WTC11 (cell line): ENCODE data around the gene PRKCE. TPM values are rescaled to one million over a fixed set of nuclear protein-coding genes. Genes with fewer than 3 reads are reported as not detected.

Experiments used
- ATAC-seq: fragments of 200-7000 bp; cut with Tn5 transposase; 2 replicates; pipeline ENCODE4 v1.10.0; 2021; ENCODE audit warnings: mild to moderate bottlenecking, moderate library complexity
- CTCF ChIA-PET: fragments of 300-600 bp; sonication (Branson Sonifier 250); formaldehyde crosslinking; loops from one replicate; lab custom pipeline; 2021; ENCODE audit warnings: antibody characterized with exemption; lab: Charles Lee
- POLR2A ChIA-PET: fragments of 350-600 bp; sonication (Branson Sonifier 250); formaldehyde crosslinking; loops from one replicate; lab custom pipeline; 2021; ENCODE audit warnings: antibody characterized with exemption; lab: Charles Lee
- DNase-seq: peaks from one replicate; pipeline ENCODE4 v3.0.0; 2021; ENCODE audit warnings: low spot score
- H3K27ac Mint-ChIP-seq: 2 replicates; pipeline ENCODE4 v1.8.0; 2021; ENCODE audit warnings: mixed read lengths
- H3K27me3 Mint-ChIP-seq: 2 replicates; pipeline ENCODE4 v1.8.0; 2021; ENCODE audit warnings: low read depth, mild to moderate bottlenecking, moderate library complexity, mixed read lengths
- H3K36me3 Mint-ChIP-seq: 2 replicates; pipeline ENCODE4 v1.8.0; 2021; ENCODE audit warnings: mixed read lengths
- H3K4me1 Mint-ChIP-seq: 2 replicates; pipeline ENCODE4 v1.8.0; 2022; ENCODE audit warnings: mixed read lengths
- H3K4me3 Mint-ChIP-seq: 2 replicates; pipeline ENCODE4 v1.8.0; 2021; ENCODE audit warnings: mild to moderate bottlenecking, moderate library complexity, mixed read lengths
- H3K9me3 Mint-ChIP-seq: 2 replicates; pipeline ENCODE4 v1.8.0; 2021; ENCODE audit warnings: mixed read lengths
- AR ChIP-seq: fragments of 250-450 bp; sonication (Bioruptor Pico); IDR thresholded peaks from 2 replicates; pipeline ENCODE4 v1.9.0; 2021; ENCODE audit warnings: mild to moderate bottlenecking
- CBFB ChIP-seq: sonication (generic); formaldehyde crosslinking; IDR thresholded peaks from 2 replicates; pipeline ENCODE4 v1.8.1; 2022; ENCODE audit warnings: mild to moderate bottlenecking, low read depth, missing genetic modification reagents
- CREM ChIP-seq: sonication (generic); formaldehyde crosslinking; IDR thresholded peaks from 2 replicates; pipeline ENCODE4 v1.8.1; 2022; ENCODE audit warnings: mild to moderate bottlenecking, missing genetic modification reagents, moderate library complexity
- CTCF ChIP-seq: fragments of 200-600 bp; IDR thresholded peaks from 2 replicates; pipeline ENCODE4 v1.8.0; 2022; ENCODE audit warnings: antibody characterized with exemption
- E2F5 ChIP-seq: sonication (generic); formaldehyde crosslinking; IDR thresholded peaks from 2 replicates; pipeline ENCODE4 v1.8.1; 2022; ENCODE audit warnings: mild to moderate bottlenecking, moderate library complexity, missing genetic modification reagents
- EMX1 ChIP-seq: fragments of 250-450 bp; sonication (Bioruptor Pico); IDR thresholded peaks from 2 replicates; pipeline ENCODE4 v1.8.0; 2021; ENCODE audit warnings: mild to moderate bottlenecking
- ETV6 ChIP-seq: sonication (generic); formaldehyde crosslinking; IDR thresholded peaks from 2 replicates; pipeline ENCODE4 v1.8.1; 2022; ENCODE audit warnings: mild to moderate bottlenecking, missing genetic modification reagents
- FOXJ3 ChIP-seq: sonication (generic); formaldehyde crosslinking; IDR thresholded peaks from 2 replicates; pipeline ENCODE4 v1.9.0; 2021; ENCODE audit warnings: missing genetic modification reagents, mild to moderate bottlenecking, borderline replicate concordance
- FOXK1 ChIP-seq: sonication (generic); formaldehyde crosslinking; IDR thresholded peaks from 2 replicates; pipeline ENCODE4 v1.8.0; 2022; ENCODE audit warnings: mild to moderate bottlenecking, moderate library complexity, missing genetic modification reagents
- FOXP1 ChIP-seq: sonication (generic); formaldehyde crosslinking; IDR thresholded peaks from 2 replicates; pipeline ENCODE4 v1.8.0; 2022; ENCODE audit warnings: missing genetic modification reagents, mild to moderate bottlenecking, moderate library complexity, borderline replicate concordance
- HMGA2 ChIP-seq: fragments of 250-450 bp; sonication (Bioruptor Pico); IDR thresholded peaks from 2 replicates; pipeline ENCODE4 v1.4.0; 2021; ENCODE audit warnings: mild to moderate bottlenecking, moderate library complexity
- HMGXB4 ChIP-seq: sonication (generic); formaldehyde crosslinking; IDR thresholded peaks from 2 replicates; pipeline ENCODE4 v1.8.1; 2023; ENCODE audit warnings: mild to moderate bottlenecking, moderate library complexity, missing genetic modification reagents
- MLX ChIP-seq: sonication (generic); formaldehyde crosslinking; IDR thresholded peaks from 2 replicates; pipeline ENCODE4 v1.8.1; 2023; ENCODE audit warnings: mild to moderate bottlenecking, missing genetic modification reagents, moderate library complexity
- NFATC4 ChIP-seq: fragments of 250-450 bp; sonication (Bioruptor Pico); IDR thresholded peaks from 2 replicates; pipeline ENCODE4 v1.9.0; 2021; ENCODE audit warnings: mild to moderate bottlenecking
- NR3C1 ChIP-seq: sonication (generic); formaldehyde crosslinking; conservative IDR thresholded peaks from 2 replicates; pipeline ENCODE4 v1.8.1; 2023; ENCODE audit warnings: low read depth, mild to moderate bottlenecking, missing genetic modification reagents
- PRDM15 ChIP-seq: sonication (generic); formaldehyde crosslinking; IDR thresholded peaks from 2 replicates; pipeline ENCODE4 v1.8.0; 2022; ENCODE audit warnings: missing genetic modification reagents
- RORB ChIP-seq: fragments of 250-450 bp; sonication (Bioruptor Pico); IDR thresholded peaks from 2 replicates; pipeline ENCODE4 v1.9.0; 2021; ENCODE audit warnings: mild to moderate bottlenecking
- TEAD4 ChIP-seq: sonication (generic); formaldehyde crosslinking; IDR thresholded peaks from 2 replicates; pipeline ENCODE4 v1.8.0; 2022; ENCODE audit warnings: mild to moderate bottlenecking, missing genetic modification reagents
- ZNF232 ChIP-seq: sonication (generic); formaldehyde crosslinking; IDR thresholded peaks from 2 replicates; pipeline ENCODE4 v1.8.0; 2022; ENCODE audit warnings: mild to moderate bottlenecking, missing genetic modification reagents
- ZNF423 ChIP-seq: fragments of 250-450 bp; sonication (Bioruptor Pico); IDR thresholded peaks from 2 replicates; pipeline ENCODE4 v2.1.2; 2022; ENCODE audit warnings: mild to moderate bottlenecking, moderate library complexity
- ZNF425 ChIP-seq: fragments of 250-450 bp; sonication (Bioruptor Pico); conservative IDR thresholded peaks from 2 replicates; pipeline ENCODE4 v1.9.0; 2021; ENCODE audit warnings: mild to moderate bottlenecking
- ZNF671 ChIP-seq: fragments of 250-450 bp; sonication (Bioruptor Pico); IDR thresholded peaks from 2 replicates; pipeline ENCODE4 v1.8.0; 2021; ENCODE audit warnings: mild to moderate bottlenecking
- total RNA-seq: library from RNA; stranded (reverse); gene quantifications from 3 replicates; pipeline ENCODE4 v1.2.3, GENCODE V29; 2021

Gene PRKCE
- total RNA-seq, 1 experiment from 2014 or later, result 5.8 TPM

- TF ChIP-seq EMX1 (CRISPR knock-in tag) (no peak), FOXK1 (CRISPR knock-in tag) (no peak), ZNF425 (CRISPR knock-in tag) (no peak), RORB (no peak), CBFB (CRISPR knock-in tag) (no peak), ZNF671 (CRISPR knock-in tag) (no peak), CTCF (no peak), FOXP1 (CRISPR knock-in tag) (no peak), TEAD4 (CRISPR knock-in tag) (no peak)
- TF ChIP-seq, all 79 proteins: peak for 0
- ChIA-PET POLR2A (no interaction called here), CTCF (no interaction called here)
- no peak overlapping the region for H3K27ac Mint-ChIP-seq
- DNase-seq (no peak), ATAC-seq (no peak)
- no peak overlapping the region for H3K4me3 Mint-ChIP-seq
- no peaks in the 10 kb centered on the region for H3K36me3 Mint-ChIP-seq
- peaks cover 18% of the 10 kb centered on the region for H3K4me1 Mint-ChIP-seq
- no peaks in the 10 kb centered on the region; the same call in 1 of the 2 replicates for H3K27me3 Mint-ChIP-seq
- H3K9me3 Mint-ChIP-seq, result no peaks in the 10 kb centered on the region
Observed at GRCh38 chr2:45840481-45840880, 189.0 kb downstream of the PRKCE start.

- no peak for DNase-seq
- Mint-ChIP-seq H3K4me1 (peaks cover 6% of the 10 kb centered on the region), H3K4me3 (no peak overlapping the region), H3K27me3 (no peaks in the 10 kb centered on the region; the same call in 1 of the 2 replicates), H3K36me3 (no peaks in the 10 kb centered on the region), H3K27ac (no peak overlapping the region), H3K9me3 (no peaks in the 10 kb centered on the region)
- POLR2A ChIA-PET, result no interaction called here
- CTCF ChIA-PET, result no interaction called here
- no peak for ATAC-seq
- no peak for TF ChIP-seq PRDM15 (CRISPR knock-in tag)
- no peak for TF ChIP-seq HMGA2
- TF ChIP-seq HMGXB4 (CRISPR knock-in tag), result no peak
- TF ChIP-seq ETV6 (CRISPR knock-in tag), result no peak
- no peak for TF ChIP-seq NR3C1
- TF ChIP-seq E2F5 (CRISPR knock-in tag), result no peak
- no peak for TF ChIP-seq MLX (CRISPR knock-in tag)
- TF ChIP-seq CREM, result no peak
- no peak for TF ChIP-seq CBFB (CRISPR knock-in tag)
- no peak for TF ChIP-seq FOXJ3 (CRISPR knock-in tag)
- TF ChIP-seq ZNF423 (CRISPR knock-in tag), result no peak
- TF ChIP-seq AR (CRISPR knock-in tag), result no peak
- no peak for TF ChIP-seq ZNF232 (CRISPR knock-in tag)
- TF ChIP-seq NFATC4 (CRISPR knock-in tag), result no peak
Observed at GRCh38 chr2:45841752-45842407, 190.4 kb downstream of the PRKCE start.
